Colonic mucosa (tissue), 4 donors: Measurements from ENCODE around the gene FERMT3. TPM values are rescaled to one million over a fixed set of nuclear protein-coding genes. Genes with fewer than 3 reads are reported as not detected.

Experiments used
- DNase-seq: peaks from one replicate; pipeline ENCODE4 v3.0.0-alpha.2; 2020
- H3K27ac ChIP-seq: fragments of 200-600 bp; one replicate; pipeline ENCODE4 v1.8.0; 2021
- H3K27me3 ChIP-seq: fragments of 200-600 bp; one replicate; pipeline ENCODE4 v1.8.0; 2021
- H3K36me3 ChIP-seq: fragments of 200-600 bp; one replicate; pipeline ENCODE4 v1.8.0; 2021
- H3K4me1 ChIP-seq: fragments of 200-600 bp; one replicate; pipeline ENCODE4 v1.8.0; 2021; ENCODE audit warnings: mild to moderate bottlenecking
- H3K4me3 ChIP-seq: fragments of 200-600 bp; one replicate; pipeline ENCODE4 v1.8.0; 2021
- H3K9ac ChIP-seq, 2 donors: one replicate each; pipeline ENCODE4 v1.7.0; 2013; ENCODE audit warnings: control low read depth in 2 of 2, low read depth in 2 of 2, low read length in 2 of 2
- H3K9me3 ChIP-seq: fragments of 200-600 bp; one replicate; pipeline ENCODE4 v1.8.0; 2021
- CTCF ChIP-seq: fragments of 200-600 bp; IDR thresholded peaks from one replicate; pipeline ENCODE4 v1.8.0; 2022; ENCODE audit warnings: antibody characterized with exemption, mild to moderate bottlenecking
- intact Hi-C: fragments of 100-400 bp; cut with DNase I; formaldehyde crosslinking; loops from one replicate; pipeline ENCODE4 v1.14.1; 2022
- total RNA-seq, 2 donors: library from RNA; stranded (reverse); fragmentation: NEBNext Ultra II Directional in 1 of 2; extraction: Animal tissue kit (Norgen Biotek cat#: 25700) in 1 of 2; gene quantifications; one replicate each; pipeline ENCODE4 v1.2.1, GENCODE V29; 2021
- donor health status: healthy.
- donor health status: DM: no; HTN: no; CAD: no.
- donor health status: DM: no; HTN: no; CAD: no.

The FERMT3 gene
- total RNA-seq, 2 donors from 2014 or later = 10.9 to 16.6 TPM

- peak overlapping the region; percentile 84 to 94 for H3K9ac ChIP-seq
- no peak for TF ChIP-seq CTCF
- peak overlapping the region; percentile 95 for H3K4me3 ChIP-seq
- intact Hi-C loops = no loop called here
- no peaks in the 10 kb centered on the region for H3K27me3 ChIP-seq
- peak overlapping the region; percentile 98 for H3K27ac ChIP-seq
- H3K36me3 ChIP-seq = no peaks in the 10 kb centered on the region
- no peak for DNase-seq
- no peaks in the 10 kb centered on the region for H3K9me3 ChIP-seq
- peaks cover 26% of the 10 kb centered on the region for H3K4me1 ChIP-seq
Observed at GRCh38 chr11:64239662-64240434, 33.3 kb downstream of the FERMT3 start.

- peaks cover 21% of the 10 kb centered on the region for H3K4me1 ChIP-seq
- H3K9ac ChIP-seq = peak within 1 kb of the TSS; percentile 92 to 95
- intact Hi-C loops = no loop called here
- H3K9me3 ChIP-seq = no peaks in the 10 kb centered on the region
- TF ChIP-seq CTCF = no peak
- H3K27me3 ChIP-seq = no peaks in the 10 kb centered on the region
- H3K36me3 ChIP-seq = no peaks in the 10 kb centered on the region
- peak within 1 kb of the TSS; percentile 98 for H3K27ac ChIP-seq
- H3K4me3 ChIP-seq = peak within 1 kb of the TSS; percentile 95
- DNase-seq = peak; percentile 97
Observed at GRCh38 chr11:64240435-64241240, 34.1 kb downstream of the FERMT3 start, which contains the start of gene FKBP2. Gene FKBP2 (plus strand): TSS chr11:64241095. CDS start chr11:64242388, 1,293 bp downstream.

- Histone ChIP-seq H3K9ac (peak overlapping the region; percentile 84 to 86), H3K27me3 (no peaks in the 10 kb centered on the region), H3K27ac (peak overlapping the region; percentile 98), H3K4me3 (peak overlapping the region; percentile 95), H3K36me3 (no peaks in the 10 kb centered on the region), H3K9me3 (no peaks in the 10 kb centered on the region), H3K4me1 (peaks cover 20% of the 10 kb centered on the region)
- intact Hi-C loops = no loop called here
- no peak for TF ChIP-seq CTCF
- peak; percentile 100 for DNase-seq
Observed at GRCh38 chr11:64241241-64241490, 34.6 kb downstream of the FERMT3 start.

GRCh38 chr11:64241491-64242374 lies 35.2 kb downstream of the FERMT3 start:
- Histone ChIP-seq H3K27me3 (no peaks in the 10 kb centered on the region), H3K9ac (peak overlapping the region; percentile 92 to 95), H3K27ac (peak overlapping the region; percentile 96), H3K4me3 (peak overlapping the region; percentile 95), H3K4me1 (peaks cover 20% of the 10 kb centered on the region), H3K9me3 (no peaks in the 10 kb centered on the region), H3K36me3 (no peaks in the 10 kb centered on the region)
- no peak for TF ChIP-seq CTCF
- intact Hi-C loops = no loop called here
- DNase-seq = peak; percentile 74

- Histone ChIP-seq H3K36me3 (no peaks in the 10 kb centered on the region), H3K9ac (peak overlapping the region; percentile 36 to 92), H3K4me3 (peak overlapping the region; percentile 95), H3K4me1 (peaks cover 12% of the 10 kb centered on the region), H3K9me3 (no peaks in the 10 kb centered on the region), H3K27me3 (no peaks in the 10 kb centered on the region), H3K27ac (peak overlapping the region; percentile 96)
- TF ChIP-seq CTCF = no peak
- DNase-seq = no peak
- intact Hi-C loops = no loop called here
Observed at GRCh38 chr11:64243236-64243854, 36.8 kb downstream of the FERMT3 start.
